ENCODE data around the gene ZFYVE27.

The ZFYVE27 gene

GRCh38 chr10:97714401-97715258 is 22.3 kb upstream of the ZFYVE27 start:
- DNase-seq (ENCODE audit: low read depth in 2 of 2) = no peak

- no peak for DNase-seq (ENCODE audit: low read depth in 2 of 2)
Observed at GRCh38 chr10:97715259-97715874, 21.6 kb upstream of the ZFYVE27 start.

GRCh38 chr10:97717627-97718026 is 19.3 kb upstream of the ZFYVE27 start:
- no peak for DNase-seq (ENCODE audit: low read depth in 2 of 2)

GRCh38 chr10:97718178-97718577 is 18.8 kb upstream of the ZFYVE27 start:
- no peak for DNase-seq (ENCODE audit: low read depth in 2 of 2)

GRCh38 chr10:97718659-97719142 is 18.2 kb upstream of the ZFYVE27 start:
- no peak for DNase-seq (ENCODE audit: low read depth in 2 of 2)

- DNase-seq (ENCODE audit: low read depth in 2 of 2) = no peak
Observed at GRCh38 chr10:97719602-97720001, 17.3 kb upstream of the ZFYVE27 start.

GRCh38 chr10:97721871-97722780 is 14.8 kb upstream of the ZFYVE27 start:
- DNase-seq (ENCODE audit: low read depth in 2 of 2) = no peak

- no peak for DNase-seq (ENCODE audit: low read depth in 2 of 2)
Observed at GRCh38 chr10:97723001-97723400, 13.9 kb upstream of the ZFYVE27 start.

- DNase-seq (ENCODE audit: low read depth in 2 of 2) = no peak
Observed at GRCh38 chr10:97724341-97724941, 12.5 kb upstream of the ZFYVE27 start.

- no peak for DNase-seq (ENCODE audit: low read depth in 2 of 2)
Observed at GRCh38 chr10:97726636-97727178, 10.2 kb upstream of the ZFYVE27 start.

- no peak for DNase-seq (ENCODE audit: low read depth in 2 of 2)
Observed at GRCh38 chr10:97729014-97729413, 7.9 kb upstream of the ZFYVE27 start.

GRCh38 chr10:97731346-97732051 is 5.4 kb upstream of the ZFYVE27 start:
- DNase-seq (ENCODE audit: low read depth in 2 of 2) = peak in 1 of 2 donors; percentile 12

- no peak for DNase-seq (ENCODE audit: low read depth in 2 of 2)
Observed at GRCh38 chr10:97732052-97732359, 4.9 kb upstream of the ZFYVE27 start.

GRCh38 chr10:97733256-97733655 is 3.7 kb upstream of the ZFYVE27 start:
- DNase-seq (ENCODE audit: low read depth in 2 of 2) = no peak

GRCh38 chr10:97734021-97734420 is 2.9 kb upstream of the ZFYVE27 start:
- DNase-seq (ENCODE audit: low read depth in 2 of 2) = no peak

- no peak for DNase-seq (ENCODE audit: low read depth in 2 of 2)
Observed at GRCh38 chr10:97736403-97736901, 476 bp upstream of the ZFYVE27 start.

GRCh38 chr10:97737770-97738265 is 890 bp downstream of the ZFYVE27 start:
- DNase-seq (ENCODE audit: low read depth in 2 of 2) = no peak

- DNase-seq (ENCODE audit: low read depth in 2 of 2) = no peak
Observed at GRCh38 chr10:97738616-97739015, 1.7 kb downstream of the ZFYVE27 start.

- no peak for DNase-seq (ENCODE audit: low read depth in 2 of 2)
Observed at GRCh38 chr10:97740613-97741012, 3.7 kb downstream of the ZFYVE27 start.

- DNase-seq (ENCODE audit: low read depth in 2 of 2) = no peak
Observed at GRCh38 chr10:97743169-97743943, 6.4 kb downstream of the ZFYVE27 start.

All from stimulated activated CD8-positive, alpha-beta memory T cell treated with anti-CD3 and anti-CD28 coated beads, Interleukin-15, amount 100 ng/mL, for 4 hours (primary cell).